GM12892 (cell line): Measurements from ENCODE around the gene ZMIZ2.

Experiments used
- POLR2A ChIP-seq: IDR thresholded peaks from 2 replicates; pipeline ENCODE4 v1.6.1; 2011; ENCODE audit warnings: low read depth, low read length, control low read depth
- POLR2AphosphoS5 ChIP-seq: IDR thresholded peaks from 2 replicates; pipeline ENCODE4 v1.6.1; 2011; ENCODE audit warnings: low read depth, low read length, control low read depth
- TAF1 ChIP-seq: IDR thresholded peaks from 2 replicates; pipeline ENCODE4 v1.6.1; 2011; ENCODE audit warnings: low read depth, mild to moderate bottlenecking, control low read depth, low read length, borderline replicate concordance

GRCh38 chr7:44748948-44749731 lies 493 bp downstream of the ZMIZ2 start:
- TF ChIP-seq POLR2A (no peak; the same call in 1 of the 2 replicates), POLR2AphosphoS5 (peak; percentile 61; the same call in 1 of the 2 replicates), TAF1 (no peak)
